KMS-11 (cell line): ENCODE measurements around the gene RAB11FIP4.
"Not testable (repeated sequence)": the region's sequence is repeated elsewhere in the genome, so short reads cannot be mapped to it uniquely, and the experiment has no call there.

Experiments
- H2AFZ ChIP-seq: fragments of 200-600 bp; sonication (generic); 2 replicates; pipeline ENCODE4 v1.6.1; 2016; ENCODE audit warnings: antibody characterized with exemption, mixed run types, low read depth
- H3K27ac ChIP-seq: fragments of 200-600 bp; sonication (generic); 2 replicates; pipeline ENCODE4 v1.6.1; 2016; ENCODE audit warnings: mild to moderate bottlenecking, mixed run types
- H3K27me3 ChIP-seq: fragments of 200-600 bp; sonication (generic); 2 replicates; pipeline ENCODE4 v1.6.1; 2017; ENCODE audit warnings: mild to moderate bottlenecking, low read depth, mixed run types, moderate library complexity; ENCODE audit not compliant: insufficient read depth
- H3K36me3 ChIP-seq: fragments of 200-600 bp; sonication (generic); 2 replicates; pipeline ENCODE4 v1.6.1; 2017; ENCODE audit warnings: mild to moderate bottlenecking, mixed run types; ENCODE audit not compliant: insufficient read depth
- H3K4me1 ChIP-seq: fragments of 200-600 bp; sonication (generic); 2 replicates; pipeline ENCODE4 v1.6.1; 2016; ENCODE audit warnings: mild to moderate bottlenecking, low read depth, mixed run types; ENCODE audit not compliant: poor library complexity, severe bottlenecking
- H3K4me2 ChIP-seq: fragments of 200-600 bp; sonication (generic); 2 replicates; pipeline ENCODE4 v1.7.0; 2016; ENCODE audit warnings: mild to moderate bottlenecking, mixed run types
- H3K4me3 ChIP-seq: fragments of 200-600 bp; sonication (generic); IDR thresholded peaks from 2 replicates; pipeline ENCODE4 v1.6.1; 2017; ENCODE audit warnings: low read depth, low read length, mixed read lengths; ENCODE audit not compliant: insufficient read depth
- H3K79me2 ChIP-seq: fragments of 200-600 bp; sonication (generic); 2 replicates; pipeline ENCODE4 v1.6.1; 2016; ENCODE audit warnings: low read depth, mixed run types; ENCODE audit not compliant: insufficient read depth
- H3K9ac ChIP-seq: fragments of 200-600 bp; sonication (generic); 2 replicates; pipeline ENCODE4 v1.6.1; 2016; ENCODE audit warnings: mild to moderate bottlenecking, mixed run types
- H4K20me1 ChIP-seq: fragments of 200-600 bp; sonication (generic); 2 replicates; pipeline ENCODE4 v1.6.1; 2016; ENCODE audit warnings: mild to moderate bottlenecking, mixed run types; ENCODE audit not compliant: insufficient read depth
- TF ChIP-seq, protein P1 (sequence below): fragments of 200-600 bp; sonication (generic); conservative IDR thresholded peaks from 2 replicates; pipeline ENCODE4 v1.6.1; 2017; ENCODE audit warnings: low read depth, mild to moderate bottlenecking, antibody characterized with exemption, low read length, moderate library complexity, mixed read lengths

The RAB11FIP4 gene

DNA sequence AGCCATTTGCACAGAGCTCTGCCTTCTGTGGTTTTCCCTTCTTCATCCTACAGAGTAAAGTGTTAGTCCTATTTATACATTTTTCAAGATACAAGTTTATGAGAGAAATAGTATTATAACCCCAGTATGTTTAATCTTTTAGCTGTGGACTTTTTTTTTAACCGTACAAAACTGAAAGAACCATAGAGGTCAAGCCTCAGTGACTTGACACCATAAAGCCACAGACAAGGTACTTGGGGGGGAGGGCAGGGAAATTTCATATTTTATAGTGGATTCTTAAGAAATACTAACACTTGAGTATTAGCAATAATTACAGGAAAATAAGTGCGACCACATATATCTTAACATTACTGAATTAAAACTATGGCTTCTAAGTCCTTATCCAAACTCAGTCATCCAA lies 17.0 kb upstream of the RAB11FIP4 start:
- Histone ChIP-seq H3K36me3 (no peaks in the 10 kb centered on the region), H3K4me2 (no peak overlapping the region), H3K4me3 (no peak overlapping the region), H3K9ac (no peak overlapping the region), H3K79me2 (no peaks in the 10 kb centered on the region), H3K27ac (no peak overlapping the region), H3K4me1 (peaks cover 8% of the 10 kb centered on the region), H4K20me1 (no peaks in the 10 kb centered on the region), H2AFZ (no peak overlapping the region), H3K27me3 (no peaks in the 10 kb centered on the region)
- TF ChIP-seq, protein P1, sequence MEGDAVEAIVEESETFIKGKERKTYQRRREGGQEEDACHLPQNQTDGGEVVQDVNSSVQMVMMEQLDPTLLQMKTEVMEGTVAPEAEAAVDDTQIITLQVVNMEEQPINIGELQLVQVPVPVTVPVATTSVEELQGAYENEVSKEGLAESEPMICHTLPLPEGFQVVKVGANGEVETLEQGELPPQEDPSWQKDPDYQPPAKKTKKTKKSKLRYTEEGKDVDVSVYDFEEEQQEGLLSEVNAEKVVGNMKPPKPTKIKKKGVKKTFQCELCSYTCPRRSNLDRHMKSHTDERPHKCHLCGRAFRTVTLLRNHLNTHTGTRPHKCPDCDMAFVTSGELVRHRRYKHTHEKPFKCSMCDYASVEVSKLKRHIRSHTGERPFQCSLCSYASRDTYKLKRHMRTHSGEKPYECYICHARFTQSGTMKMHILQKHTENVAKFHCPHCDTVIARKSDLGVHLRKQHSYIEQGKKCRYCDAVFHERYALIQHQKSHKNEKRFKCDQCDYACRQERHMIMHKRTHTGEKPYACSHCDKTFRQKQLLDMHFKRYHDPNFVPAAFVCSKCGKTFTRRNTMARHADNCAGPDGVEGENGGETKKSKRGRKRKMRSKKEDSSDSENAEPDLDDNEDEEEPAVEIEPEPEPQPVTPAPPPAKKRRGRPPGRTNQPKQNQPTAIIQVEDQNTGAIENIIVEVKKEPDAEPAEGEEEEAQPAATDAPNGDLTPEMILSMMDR = no peak

DNA sequence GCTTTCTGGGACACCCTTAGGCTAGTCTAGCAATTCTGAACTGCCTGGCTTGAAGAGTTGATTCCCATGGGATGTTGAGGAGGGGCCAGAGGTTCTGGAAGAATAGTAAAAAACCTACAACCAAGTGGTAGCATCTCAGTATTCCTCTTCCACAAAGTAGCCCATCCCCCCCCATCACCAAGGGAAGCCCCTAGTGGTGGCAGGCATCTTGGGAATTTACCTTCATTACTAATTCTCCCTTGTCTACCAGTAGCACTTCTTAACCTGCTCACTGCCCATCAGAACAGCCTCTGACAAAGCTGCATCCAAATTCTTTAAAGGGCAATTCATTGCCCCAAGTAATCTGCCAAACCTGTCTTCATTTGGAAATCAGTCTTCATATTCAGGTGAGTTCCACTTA lies 12.8 kb upstream of the RAB11FIP4 start:
- H3K4me3 ChIP-seq = no peak overlapping the region
- H3K36me3 ChIP-seq = no peaks in the 10 kb centered on the region
- TF ChIP-seq, protein P1 = no peak
- no peak overlapping the region for H3K27ac ChIP-seq
- H3K9ac ChIP-seq = no peak overlapping the region
- H3K4me1 ChIP-seq = no peaks in the 10 kb centered on the region
- H4K20me1 ChIP-seq = no peaks in the 10 kb centered on the region
- no peaks in the 10 kb centered on the region for H3K79me2 ChIP-seq
- H2AFZ ChIP-seq = no peak overlapping the region
- no peaks in the 10 kb centered on the region for H3K27me3 ChIP-seq
- H3K4me2 ChIP-seq = no peak overlapping the region

DNA sequence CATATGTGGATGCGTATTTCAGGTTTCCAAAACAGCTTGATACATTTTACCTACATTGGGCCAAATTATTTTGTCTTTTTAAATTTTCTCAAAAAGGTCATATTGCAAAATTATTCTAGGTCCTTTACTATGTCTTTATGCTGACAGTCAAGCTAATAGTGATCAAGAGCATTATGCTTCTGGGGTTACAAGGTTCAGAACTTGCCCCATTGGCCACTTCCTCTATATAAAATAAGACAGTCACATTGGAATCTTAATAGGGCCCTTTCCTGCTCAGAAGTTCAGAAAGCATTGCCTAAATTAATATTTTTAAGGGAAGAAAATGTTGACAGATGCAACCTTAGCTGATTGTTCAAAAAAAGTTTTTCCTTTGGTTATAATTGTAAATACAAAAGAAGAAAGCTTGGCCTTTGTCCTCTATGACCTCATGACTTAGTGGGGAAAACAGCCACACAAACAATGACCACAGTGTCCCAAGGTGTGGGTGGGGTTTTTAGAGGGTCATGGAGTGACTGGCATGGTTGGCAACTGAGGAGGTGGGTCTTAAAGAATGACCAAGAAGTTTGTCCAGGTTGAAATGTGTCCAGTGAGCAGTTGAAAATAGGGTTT lies 11.8 kb upstream of the RAB11FIP4 start:
- H3K27ac ChIP-seq = no peak overlapping the region
- H3K36me3 ChIP-seq = no peaks in the 10 kb centered on the region
- H3K79me2 ChIP-seq = no peaks in the 10 kb centered on the region
- TF ChIP-seq, protein P1 = no peak
- H2AFZ ChIP-seq = no peak overlapping the region
- H3K4me3 ChIP-seq = no peak overlapping the region
- no peaks in the 10 kb centered on the region for H3K27me3 ChIP-seq
- no peaks in the 10 kb centered on the region for H4K20me1 ChIP-seq
- no peaks in the 10 kb centered on the region for H3K4me1 ChIP-seq
- no peak overlapping the region for H3K9ac ChIP-seq
- no peak overlapping the region for H3K4me2 ChIP-seq

DNA sequence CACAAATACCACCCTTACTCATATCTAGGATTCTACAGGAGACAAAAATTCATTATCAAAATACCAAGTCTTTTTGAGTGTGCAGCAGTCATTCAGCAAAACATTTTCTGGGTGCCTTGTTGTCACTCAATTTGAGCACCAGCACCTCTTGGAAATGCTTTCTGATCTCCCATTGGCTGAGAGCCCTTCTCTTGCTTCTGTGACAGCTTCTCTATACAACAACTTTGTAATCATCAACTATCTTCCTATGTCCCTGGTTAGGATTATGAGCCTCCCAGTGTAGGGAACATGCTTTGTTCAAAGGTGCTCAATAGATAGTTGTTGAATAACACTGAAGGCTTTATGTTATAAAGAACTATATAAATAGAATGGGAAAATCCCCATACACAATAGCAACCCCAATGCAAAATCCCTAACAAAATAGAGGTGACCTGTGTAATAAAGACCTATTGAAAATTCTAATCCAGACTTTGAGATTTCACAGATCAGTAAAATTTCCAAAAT lies 10.3 kb upstream of the RAB11FIP4 start:
- Histone ChIP-seq H3K27me3 (no peaks in the 10 kb centered on the region), H3K36me3 (no peaks in the 10 kb centered on the region), H3K27ac (no peak overlapping the region), H2AFZ (no peak overlapping the region), H3K4me3 (no peak overlapping the region), H3K9ac (no peak overlapping the region), H4K20me1 (no peaks in the 10 kb centered on the region), H3K4me1 (no peaks in the 10 kb centered on the region), H3K4me2 (no peak overlapping the region), H3K79me2 (no peaks in the 10 kb centered on the region)
- TF ChIP-seq, protein P1 = no peak

DNA sequence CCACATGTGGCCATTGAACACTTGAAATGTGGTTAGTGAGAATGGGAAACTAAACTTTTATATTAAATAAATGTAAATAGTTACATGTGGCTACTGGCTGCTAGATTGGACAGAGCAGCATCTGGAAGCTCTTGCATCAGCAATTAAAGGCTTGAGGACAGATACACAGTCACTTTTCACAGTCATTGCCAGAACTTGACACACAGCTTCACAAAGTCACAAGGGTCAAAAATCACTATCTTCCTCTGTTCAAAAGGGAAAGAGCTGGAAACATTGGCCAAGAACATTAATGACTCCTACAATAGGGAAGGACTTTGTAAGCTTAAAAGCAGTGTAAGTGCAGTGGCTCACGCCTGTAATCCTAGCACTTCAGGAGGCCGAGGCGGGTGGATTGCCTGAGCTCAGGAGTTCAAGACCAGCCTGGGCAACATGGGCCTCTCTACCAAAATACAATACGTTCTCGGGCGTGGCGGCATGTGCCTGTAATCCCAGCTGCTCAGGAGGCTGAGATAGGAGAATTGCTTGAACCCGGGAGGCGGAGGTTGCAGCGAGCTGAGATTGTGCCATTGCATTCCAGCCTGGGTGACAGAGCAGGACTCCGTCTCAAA lies 8.7 kb upstream of the RAB11FIP4 start:
- not testable (repeated sequence) for H2AFZ ChIP-seq, H3K9ac ChIP-seq

DNA sequence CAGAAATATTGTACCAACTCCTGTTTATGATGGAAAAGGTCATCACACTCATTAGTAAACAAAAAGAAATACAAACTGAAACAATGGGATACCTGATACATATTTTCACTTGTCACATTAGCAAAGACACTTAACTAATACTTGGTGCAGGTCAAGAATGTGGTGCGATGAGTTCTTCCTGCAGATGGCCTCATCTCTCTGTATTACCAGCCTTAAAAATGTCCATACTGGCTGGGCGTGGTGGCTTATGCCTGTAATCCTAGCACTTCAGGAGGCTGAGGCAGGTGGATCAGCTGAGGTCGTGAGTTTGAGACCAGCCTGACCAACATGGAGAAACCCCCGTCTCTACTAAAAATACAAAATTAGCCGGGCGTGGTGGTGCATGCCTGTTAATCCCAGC lies 8.0 kb upstream of the RAB11FIP4 start:
- H3K9ac ChIP-seq, H3K4me1 ChIP-seq, H3K4me2 ChIP-seq, H3K4me3 ChIP-seq, H4K20me1 ChIP-seq, H3K27ac ChIP-seq, H3K36me3 ChIP-seq, H3K79me2 ChIP-seq, H2AFZ ChIP-seq, H3K27me3 ChIP-seq: not testable (repeated sequence)

More for the DNA sequence above, 8.7 kb upstream of the RAB11FIP4 start:
- not testable (repeated sequence) for H4K20me1 ChIP-seq, H3K4me1 ChIP-seq, H3K36me3 ChIP-seq, H3K4me3 ChIP-seq, H3K79me2 ChIP-seq, H3K4me2 ChIP-seq, H3K27ac ChIP-seq, H3K27me3 ChIP-seq
